ENCODE data around the gene ADAP1.

- TF ChIP-seq TAF1 (IDR thresholded peaks at IDR 0.05; ENCODE audit: borderline replicate concordance, low read depth, low read length) (no peak), POLR2A (IDR thresholded peaks at IDR 0.05; ENCODE audit: low read depth, low read length) (no peak), POLR2AphosphoS5 (IDR thresholded peaks at IDR 0.05; ENCODE audit: low read depth, low read length) (0 out of 2 replicates have a peak, but pooled peaks have one; percentile 9)
Observed at GRCh38 chr7:876972-877311, 77.5 kb downstream of the ADAP1 start.
